ENCODE data around the gene ZDHHC18. TPM values are rescaled to one million over a fixed set of nuclear protein-coding genes. Genes with fewer than 3 reads are reported as not detected.

ZDHHC18 gene, protein sequence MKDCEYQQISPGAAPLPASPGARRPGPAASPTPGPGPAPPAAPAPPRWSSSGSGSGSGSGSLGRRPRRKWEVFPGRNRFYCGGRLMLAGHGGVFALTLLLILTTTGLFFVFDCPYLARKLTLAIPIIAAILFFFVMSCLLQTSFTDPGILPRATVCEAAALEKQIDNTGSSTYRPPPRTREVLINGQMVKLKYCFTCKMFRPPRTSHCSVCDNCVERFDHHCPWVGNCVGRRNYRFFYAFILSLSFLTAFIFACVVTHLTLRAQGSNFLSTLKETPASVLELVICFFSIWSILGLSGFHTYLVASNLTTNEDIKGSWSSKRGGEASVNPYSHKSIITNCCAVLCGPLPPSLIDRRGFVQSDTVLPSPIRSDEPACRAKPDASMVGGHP
- polyA plus RNA-seq = 4.3 TPM

- Mint-ChIP-seq H3K9me3 (no peaks in the 10 kb centered on the region), H3K27ac (peak within 1 kb of the TSS; percentile 85 to 95 (median 89)), H3K4me1 (peaks cover 31 to 39% (median 34%) of the 10 kb centered on the region in 3 donors), H3K36me3 (peaks cover 3% of the 10 kb centered on the region), H3K4me3 (peak within 1 kb of the TSS; percentile 88 to 95 (median 94)), H3K27me3 (no peaks in the 10 kb centered on the region)
These were observed at the start of gene ZDHHC18 for GRCh38 chr1:26826261-26827105. Gene ZDHHC18, plus strand, starts transcription at chr1:26826688. Its CDS starts 117 bp downstream, at chr1:26826805.

DNA sequence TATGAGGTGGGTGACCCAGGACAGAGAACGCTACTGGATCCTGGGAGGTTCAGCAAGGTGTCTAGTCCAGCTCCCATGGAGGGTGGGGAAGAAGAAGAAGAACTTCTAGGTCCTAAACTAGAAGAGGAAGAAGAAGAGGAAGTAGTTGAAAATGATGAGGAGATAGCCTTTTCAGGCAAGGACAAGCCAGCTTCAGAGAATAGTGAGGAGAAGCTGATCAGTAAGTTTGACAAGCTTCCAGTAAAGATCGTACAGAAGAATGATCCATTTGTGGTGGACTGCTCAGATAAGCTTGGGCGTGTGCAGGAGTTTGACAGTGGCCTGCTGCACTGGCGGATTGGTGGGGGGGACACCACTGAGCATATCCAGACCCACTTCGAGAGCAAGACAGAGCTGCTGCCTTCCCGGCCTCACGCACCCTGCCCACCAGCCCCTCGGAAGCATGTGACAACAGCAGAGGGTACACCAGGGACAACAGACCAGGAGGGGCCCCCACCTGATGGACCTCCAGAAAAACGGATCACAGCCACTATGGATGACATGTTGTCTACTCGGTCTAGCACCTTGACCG is 47.3 kb upstream of the ZDHHC18 start:
- H3K36me3 Mint-ChIP-seq = no peaks in the 10 kb centered on the region
- no peaks in the 10 kb centered on the region for H3K9me3 Mint-ChIP-seq
- H3K4me1 Mint-ChIP-seq = peaks cover 4 to 25% (median 18%) of the 10 kb centered on the region in 3 donors
- H3K27ac Mint-ChIP-seq = peak overlapping the region in 2 of 3 donors; percentile 46 to 63
- no peak overlapping the region for H3K4me3 Mint-ChIP-seq
- H3K27me3 Mint-ChIP-seq = no peaks in the 10 kb centered on the region

- Mint-ChIP-seq H3K27ac (no peak overlapping the region), H3K27me3 (no peaks in the 10 kb centered on the region), H3K36me3 (no peaks in the 10 kb centered on the region), H3K4me1 (peaks cover 6 to 33% (median 26%) of the 10 kb centered on the region in 3 donors), H3K9me3 (no peaks in the 10 kb centered on the region), H3K4me3 (no peak overlapping the region)
These were observed 46.0 kb upstream of the ZDHHC18 start for GRCh38 chr1:26780344-26780957.

DNA sequence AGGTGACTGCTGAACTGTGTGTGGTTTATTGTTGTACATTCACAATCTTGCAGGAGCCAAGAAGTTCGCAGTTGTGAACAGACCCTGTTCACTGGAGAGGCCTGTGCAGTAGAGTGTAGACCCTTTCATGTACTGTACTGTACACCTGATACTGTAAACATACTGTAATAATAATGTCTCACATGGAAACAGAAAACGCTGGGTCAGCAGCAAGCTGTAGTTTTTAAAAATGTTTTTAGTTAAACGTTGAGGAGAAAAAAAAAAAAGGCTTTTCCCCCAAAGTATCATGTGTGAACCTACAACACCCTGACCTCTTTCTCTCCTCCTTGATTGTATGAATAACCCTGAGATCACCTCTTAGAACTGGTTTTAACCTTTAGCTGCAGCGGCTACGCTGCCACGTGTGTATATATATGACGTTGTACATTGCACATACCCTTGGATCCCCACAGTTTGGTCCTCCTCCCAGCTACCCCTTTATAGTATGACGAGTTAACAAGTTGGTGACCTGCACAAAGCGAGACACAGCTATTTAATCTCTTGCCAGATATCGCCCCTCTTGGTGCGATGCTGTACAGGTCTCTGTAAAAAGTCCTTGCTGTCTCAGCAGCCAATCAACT is 45.2 kb upstream of the ZDHHC18 start:
- peak overlapping the region in 1 of 3 donors; percentile 40 for H3K27ac Mint-ChIP-seq
- H3K9me3 Mint-ChIP-seq = no peaks in the 10 kb centered on the region
- H3K4me1 Mint-ChIP-seq = peaks cover 15 to 40% (median 35%) of the 10 kb centered on the region in 3 donors
- H3K27me3 Mint-ChIP-seq = no peaks in the 10 kb centered on the region
- peak overlapping the region in 1 of 4 donors; percentile 3 for H3K4me3 Mint-ChIP-seq
- no peaks in the 10 kb centered on the region for H3K36me3 Mint-ChIP-seq

- no peaks in the 10 kb centered on the region for H3K36me3 Mint-ChIP-seq
- peaks cover 1% of the 10 kb centered on the region for H3K27me3 Mint-ChIP-seq
- no peaks in the 10 kb centered on the region for H3K9me3 Mint-ChIP-seq
- peak overlapping the region in 1 of 4 donors; percentile 33 for H3K4me3 Mint-ChIP-seq
- peaks cover 22 to 48% (median 48%) of the 10 kb centered on the region in 3 donors for H3K4me1 Mint-ChIP-seq
- H3K27ac Mint-ChIP-seq = peak overlapping the region in 2 of 3 donors; percentile 28 to 31
These were observed 43.8 kb upstream of the ZDHHC18 start for GRCh38 chr1:26782521-26783212.

DNA sequence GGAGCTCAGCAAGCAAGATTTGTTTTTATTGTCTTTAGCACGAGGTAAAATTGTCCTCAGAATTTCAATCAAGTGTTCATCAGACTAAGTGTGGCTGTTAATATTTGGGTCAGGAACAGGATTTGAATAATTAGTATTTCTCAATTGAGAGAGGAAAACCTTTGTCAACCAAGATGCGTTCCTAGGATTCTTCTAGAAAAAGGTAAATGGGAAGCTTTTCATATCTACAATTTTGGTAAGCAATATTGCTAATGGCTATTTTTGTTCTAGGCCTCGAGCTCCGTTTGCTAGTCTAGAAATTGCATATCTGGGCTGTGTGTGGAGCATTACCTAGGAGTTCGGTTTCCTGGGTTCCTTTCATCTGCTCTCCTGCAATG is 42.9 kb upstream of the ZDHHC18 start:
- Mint-ChIP-seq H3K4me1 (peaks cover 20 to 50% (median 44%) of the 10 kb centered on the region in 3 donors), H3K4me3 (peak overlapping the region in 1 of 4 donors; percentile 94), H3K27ac (peak overlapping the region in 2 of 3 donors; percentile 23 to 31), H3K27me3 (peaks cover 1% of the 10 kb centered on the region), H3K36me3 (peaks cover under 1% of the 10 kb centered on the region), H3K9me3 (no peaks in the 10 kb centered on the region)

- peak overlapping the region in 1 of 3 donors; percentile 94 for H3K27ac Mint-ChIP-seq
- H3K4me3 Mint-ChIP-seq = peak overlapping the region in 1 of 4 donors; percentile 94
- peaks cover 24 to 56% (median 46%) of the 10 kb centered on the region in 3 donors for H3K4me1 Mint-ChIP-seq
- peaks cover 2% of the 10 kb centered on the region for H3K36me3 Mint-ChIP-seq
- H3K9me3 Mint-ChIP-seq = no peaks in the 10 kb centered on the region
- peaks cover 1% of the 10 kb centered on the region for H3K27me3 Mint-ChIP-seq
These were observed 42.2 kb upstream of the ZDHHC18 start for GRCh38 chr1:26784023-26784871.

GRCh38 chr1:26784886-26785285 is 41.6 kb upstream of the ZDHHC18 start:
- Mint-ChIP-seq H3K4me1 (peaks cover 27 to 59% (median 51%) of the 10 kb centered on the region in 3 donors), H3K27ac (peak overlapping the region; percentile 90 to 94 (median 90)), H3K4me3 (peak overlapping the region in 1 of 4 donors; percentile 94), H3K27me3 (peaks cover 1% of the 10 kb centered on the region), H3K36me3 (peaks cover 2% of the 10 kb centered on the region), H3K9me3 (no peaks in the 10 kb centered on the region)

- Mint-ChIP-seq H3K27ac (peak overlapping the region; percentile 94 to 99 (median 97)), H3K36me3 (peaks cover 2% of the 10 kb centered on the region), H3K4me3 (peak overlapping the region; percentile 94 to 99 (median 98)), H3K9me3 (no peaks in the 10 kb centered on the region), H3K27me3 (peaks cover 1% of the 10 kb centered on the region), H3K4me1 (peaks cover 27 to 60% (median 54%) of the 10 kb centered on the region in 3 donors)
These were observed 40.7 kb upstream of the ZDHHC18 start for GRCh38 chr1:26785611-26786436.

GRCh38 chr1:26786437-26787380 is 39.8 kb upstream of the ZDHHC18 start:
- peak overlapping the region; percentile 94 to 99 (median 98) for H3K4me3 Mint-ChIP-seq
- H3K27ac Mint-ChIP-seq = peak overlapping the region; percentile 94 to 99 (median 97)
- H3K27me3 Mint-ChIP-seq = peaks cover 1% of the 10 kb centered on the region
- peaks cover 29 to 60% (median 51%) of the 10 kb centered on the region in 3 donors for H3K4me1 Mint-ChIP-seq
- H3K36me3 Mint-ChIP-seq = peaks cover 4% of the 10 kb centered on the region
- H3K9me3 Mint-ChIP-seq = no peaks in the 10 kb centered on the region

GRCh38 chr1:26787381-26787705 is 39.1 kb upstream of the ZDHHC18 start:
- Mint-ChIP-seq H3K4me3 (peak overlapping the region; percentile 94 to 99 (median 98)), H3K4me1 (peaks cover 29 to 57% (median 48%) of the 10 kb centered on the region in 3 donors)

More at GRCh38 chr1:26787381-26787705, 39.1 kb upstream of the ZDHHC18 start:
- Mint-ChIP-seq H3K27ac (peak overlapping the region; percentile 94 to 99 (median 97)), H3K27me3 (peaks cover 1% of the 10 kb centered on the region), H3K36me3 (peaks cover 4% of the 10 kb centered on the region), H3K9me3 (no peaks in the 10 kb centered on the region)

Data from IgD-negative memory B cell (primary cell).